Astrocyte of the spinal cord (primary cell): ENCODE results near the gene OR8B4.
"Not testable (repeated sequence)": the region's sequence is repeated elsewhere in the genome, so short reads cannot be mapped to it uniquely, and the experiment has no call there.

Experiments used
- DNase-seq: peaks from one replicate; pipeline ENCODE4 v3.0.0; 2011; ENCODE audit warnings: low read depth, low spot score
- H3K4me3 ChIP-seq: 2 replicates; pipeline ENCODE4 v1.5.1; 2011; ENCODE audit warnings: low read depth, mild to moderate bottlenecking, low read length, moderate library complexity
- CTCF ChIP-seq: IDR thresholded peaks from 2 replicates; pipeline ENCODE4 v1.5.1; 2012; ENCODE audit warnings: low read depth, mild to moderate bottlenecking, low read length, inconsistent platforms
- in situ Hi-C: cut with HindIII; loops from 2 replicates; pipeline ENCODE4 v1.10.0; 2017; ENCODE audit warnings: low sequenced_read_pairs

OR8B4 gene

GRCh38 chr11:124463990-124464389 lies 39.3 kb upstream of the OR8B4 start:
- H3K4me3 ChIP-seq: no peak overlapping the region
- no peak for TF ChIP-seq CTCF
- DNase-seq: no peak
- in situ Hi-C loops: no loop called here

- in situ Hi-C loops: no loop called here
- DNase-seq: no peak
- no peak for TF ChIP-seq CTCF
- no peak overlapping the region for H3K4me3 ChIP-seq
These were observed 38.7 kb upstream of the OR8B4 start for GRCh38 chr11:124463324-124463723.

- no peak for DNase-seq
- no peak overlapping the region for H3K4me3 ChIP-seq
- no peak for TF ChIP-seq CTCF
- in situ Hi-C loops: no loop called here
These were observed 35.8 kb upstream of the OR8B4 start for GRCh38 chr11:124460459-124460858.

- DNase-seq, H3K4me3 ChIP-seq, in situ Hi-C loops: not testable (repeated sequence)
These were observed 34.7 kb upstream of the OR8B4 start for GRCh38 chr11:124459379-124459778.

GRCh38 chr11:124454552-124454951 lies 29.9 kb upstream of the OR8B4 start:
- in situ Hi-C loops: no loop called here
- H3K4me3 ChIP-seq: no peak overlapping the region
- no peak for DNase-seq
- TF ChIP-seq CTCF: no peak

GRCh38 chr11:124446916-124447315 lies 22.2 kb upstream of the OR8B4 start:
- no peak overlapping the region for H3K4me3 ChIP-seq
- no peak for TF ChIP-seq CTCF
- in situ Hi-C loops: no loop called here
- no peak for DNase-seq

- no peak within 1 kb of the TSS for H3K4me3 ChIP-seq
- DNase-seq: no peak
- in situ Hi-C loops: no loop called here
- TF ChIP-seq CTCF: no peak
These were observed 21.0 kb upstream of the OR8B4 start, which contains the start of gene OR8B8 for GRCh38 chr11:124445646-124446150. Gene OR8B8 (minus strand): TSS chr11:124445696. CDS start chr11:124441085, 4,611 bp downstream.
